ENCODE data around the gene SLC1A5.

Gene SLC1A5

DNA sequence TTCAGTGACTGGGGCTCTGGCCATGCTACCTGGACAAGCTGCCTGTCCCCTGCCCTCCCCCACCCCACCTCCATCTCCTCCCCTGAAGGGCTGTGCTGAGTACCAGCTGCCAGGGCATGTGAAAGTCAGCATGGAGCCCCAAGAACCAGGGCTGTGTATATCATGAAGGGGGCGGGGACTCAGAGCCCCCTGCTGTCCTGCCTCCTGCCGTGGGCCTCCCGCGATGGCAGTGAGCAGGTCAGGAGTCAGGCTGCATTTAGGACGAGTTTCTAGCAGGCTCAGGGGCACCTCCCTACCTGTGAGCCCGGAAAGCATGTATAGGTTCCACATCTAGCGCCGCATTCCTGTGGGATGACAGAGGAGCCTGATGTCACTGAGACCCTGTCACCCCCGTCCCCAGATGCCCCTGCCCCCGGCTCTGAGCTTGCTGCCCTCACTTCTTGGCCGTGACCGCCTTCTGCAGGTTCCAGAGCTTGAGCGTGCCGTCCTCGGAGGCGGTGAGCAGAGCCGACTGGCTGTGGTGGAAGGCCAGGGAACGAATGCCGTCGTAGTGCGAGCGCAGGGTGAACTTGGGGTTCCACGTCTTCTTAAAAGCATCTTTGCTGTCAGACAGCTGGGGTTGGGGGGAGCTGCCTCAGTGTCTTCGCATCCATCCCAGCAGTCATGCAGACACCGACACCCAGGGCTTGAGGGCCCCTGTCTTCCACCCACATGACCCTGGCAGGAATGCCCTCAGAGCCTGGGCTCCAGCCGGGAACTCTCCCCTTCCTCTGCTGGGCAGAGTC is 63.2 kb downstream of the SLC1A5 start:
- DNase-seq (ENCODE audit: low spot score) = no peak

Data from GM03348 (cell line).